SH-SY5Y (cell line): ENCODE results near the gene SPOP.

Source experiments
- GATA2 ChIP-seq: IDR thresholded peaks from 2 replicates; pipeline ENCODE4 v1.6.1; 2011; ENCODE audit warnings: mild to moderate bottlenecking, low read depth, low read length
- GATA3 ChIP-seq: IDR thresholded peaks from 2 replicates; pipeline ENCODE4 v1.6.1; 2011; ENCODE audit warnings: low read depth, mild to moderate bottlenecking, low read length, moderate library complexity

The SPOP gene

GRCh38 chr17:49703557-49704277 lies 25.8 kb upstream of the SPOP start:
- no peak for TF ChIP-seq GATA2

DNA sequence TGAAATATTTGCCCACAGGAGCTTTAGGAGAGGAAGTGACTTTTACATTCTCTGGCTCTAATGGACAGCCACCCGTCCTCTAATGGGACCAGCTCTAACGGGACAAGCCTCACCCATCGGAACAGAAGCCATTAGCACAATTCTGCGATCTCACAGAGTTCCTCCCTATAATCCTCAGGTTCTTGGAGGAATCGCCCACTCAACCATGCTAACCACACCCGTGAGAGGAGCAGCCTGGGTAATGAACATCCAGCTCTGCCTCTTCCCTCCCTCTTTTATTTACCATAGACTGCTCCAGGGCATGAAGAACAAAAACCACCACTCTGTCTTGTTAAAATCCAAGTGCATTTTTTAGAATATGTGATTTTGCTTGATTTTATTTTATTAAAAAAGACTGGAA lies 23.1 kb upstream of the SPOP start:
- TF ChIP-seq GATA3 (no peak), GATA2 (no peak)

DNA sequence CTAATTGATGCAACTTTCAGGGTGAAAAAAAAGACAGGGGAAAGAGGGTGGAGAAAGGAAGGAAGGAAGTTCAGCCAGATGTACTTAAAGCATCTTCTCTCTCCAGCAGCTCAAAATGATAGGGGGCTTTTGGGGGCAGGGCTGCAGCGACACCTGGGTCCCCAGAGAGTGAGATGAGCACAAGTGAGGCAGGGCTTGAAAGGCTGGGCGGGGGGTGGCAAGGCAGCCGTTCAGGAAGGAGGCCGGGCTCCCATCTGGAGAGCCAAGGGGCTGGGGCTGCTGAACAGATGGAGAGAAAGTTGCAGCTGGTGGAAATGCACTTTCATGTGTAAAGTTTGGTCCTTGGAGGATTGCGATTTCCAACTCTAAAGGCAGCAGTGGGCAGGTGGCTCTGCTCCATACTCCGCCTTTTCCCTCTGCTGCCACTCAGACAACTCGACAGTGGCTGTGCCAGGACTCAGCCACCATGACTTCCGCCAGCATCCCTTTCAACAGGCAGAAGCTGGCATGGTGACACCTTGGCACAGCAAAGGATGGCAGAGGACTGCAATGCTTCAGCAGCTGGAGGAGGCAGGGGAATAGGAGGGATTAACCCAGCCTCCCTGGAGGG lies 22.2 kb upstream of the SPOP start:
- no peak for TF ChIP-seq GATA2

GRCh38 chr17:49698005-49698404 lies 20.1 kb upstream of the SPOP start:
- TF ChIP-seq GATA3 (no peak), GATA2 (no peak)

DNA sequence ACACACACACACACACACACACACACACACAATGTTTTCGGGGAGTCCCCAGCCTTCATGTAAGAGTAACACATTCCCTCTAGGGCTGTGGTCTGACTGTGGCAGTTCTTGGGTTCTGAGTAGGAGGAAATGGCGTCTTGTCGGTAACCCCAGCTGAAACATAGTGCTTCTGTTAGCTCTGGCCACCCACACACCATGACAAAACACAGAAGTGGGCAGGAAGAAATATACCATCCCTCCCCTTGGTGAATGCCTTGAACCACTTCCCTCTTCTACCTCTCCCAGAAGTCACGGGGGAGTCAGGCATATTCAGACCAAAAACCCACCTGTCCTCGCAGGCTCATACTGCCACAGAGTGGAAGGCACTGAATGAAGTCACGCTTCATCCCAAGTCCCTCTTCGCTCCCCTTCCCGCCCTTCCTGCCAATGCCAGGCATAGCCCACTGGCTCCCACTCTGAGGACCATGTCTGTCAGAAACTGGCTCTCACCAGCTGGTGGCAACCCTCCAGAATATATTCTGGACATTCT lies 18.4 kb upstream of the SPOP start:
- TF ChIP-seq GATA3 (no peak), GATA2 (no peak)

DNA sequence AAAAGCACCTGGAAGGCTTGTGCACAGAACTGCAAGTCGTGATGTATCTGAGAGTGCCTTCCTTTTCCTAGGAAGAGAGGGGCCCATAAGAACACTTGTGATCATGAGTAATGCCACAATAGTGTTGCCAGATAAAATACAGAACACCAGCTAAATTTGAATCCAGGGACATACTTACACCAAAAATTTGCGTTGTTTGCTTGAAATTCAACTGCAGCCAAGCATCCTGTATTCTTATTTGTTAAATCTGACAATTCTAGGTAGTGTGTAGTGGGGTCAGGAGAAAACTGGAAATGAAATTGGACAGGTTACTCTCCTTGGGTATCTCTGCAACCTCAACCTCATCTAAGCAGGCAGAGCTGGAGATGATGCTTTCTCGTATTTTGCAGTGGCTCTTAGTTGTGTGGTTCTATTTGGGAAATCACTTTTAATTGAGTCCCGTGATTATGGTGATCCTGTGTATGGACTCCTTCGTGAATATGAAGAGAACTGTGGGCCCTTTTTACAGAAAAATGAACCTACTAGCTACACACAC lies 17.9 kb upstream of the SPOP start:
- TF ChIP-seq GATA3 (no peak), GATA2 (no peak)

DNA sequence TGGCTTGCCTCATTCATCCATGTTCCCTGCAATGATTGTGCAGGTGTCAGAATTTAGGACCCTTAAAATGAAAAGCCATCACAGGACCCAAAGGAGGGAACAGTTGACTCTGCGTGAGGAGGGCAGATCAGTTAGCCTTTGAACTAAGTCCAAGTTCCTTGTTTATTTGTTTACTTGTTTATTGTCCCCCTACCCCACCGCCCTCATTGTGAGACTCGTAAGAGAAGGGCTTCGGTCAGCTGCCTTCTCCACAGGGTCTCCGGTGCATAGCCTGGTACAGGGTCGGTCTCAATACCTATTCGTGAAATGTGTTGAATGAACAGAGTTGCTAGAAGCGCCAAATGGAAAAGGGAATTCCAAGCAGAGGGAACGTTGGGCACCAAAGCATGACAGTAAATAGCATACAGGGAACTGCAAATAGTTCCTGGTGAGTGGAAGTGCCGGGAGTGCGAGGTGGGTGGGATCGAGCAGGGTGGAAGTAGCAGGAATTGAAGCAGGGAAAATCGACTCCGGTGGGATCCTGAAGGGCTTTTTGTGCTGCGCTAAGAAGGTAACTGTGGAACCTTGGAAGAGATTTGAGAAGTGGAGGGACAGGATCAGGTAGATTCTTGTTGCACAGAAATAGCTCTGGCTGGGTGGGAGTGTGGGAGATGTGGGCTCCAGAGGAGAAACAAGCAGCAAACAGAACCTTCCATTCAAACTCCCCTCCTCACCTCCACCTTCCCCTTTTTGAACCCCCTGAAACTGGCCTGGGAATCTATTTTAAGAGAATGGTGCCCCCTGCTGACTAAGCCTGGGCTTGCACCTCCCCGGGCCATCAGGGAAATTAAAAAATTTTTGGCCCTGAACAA lies 17.2 kb upstream of the SPOP start:
- no peak for TF ChIP-seq GATA2
- no peak for TF ChIP-seq GATA3

- TF ChIP-seq GATA2 = no peak
- TF ChIP-seq GATA3 = no peak
These were observed 14.9 kb upstream of the SPOP start for GRCh38 chr17:49692751-49693150.

DNA sequence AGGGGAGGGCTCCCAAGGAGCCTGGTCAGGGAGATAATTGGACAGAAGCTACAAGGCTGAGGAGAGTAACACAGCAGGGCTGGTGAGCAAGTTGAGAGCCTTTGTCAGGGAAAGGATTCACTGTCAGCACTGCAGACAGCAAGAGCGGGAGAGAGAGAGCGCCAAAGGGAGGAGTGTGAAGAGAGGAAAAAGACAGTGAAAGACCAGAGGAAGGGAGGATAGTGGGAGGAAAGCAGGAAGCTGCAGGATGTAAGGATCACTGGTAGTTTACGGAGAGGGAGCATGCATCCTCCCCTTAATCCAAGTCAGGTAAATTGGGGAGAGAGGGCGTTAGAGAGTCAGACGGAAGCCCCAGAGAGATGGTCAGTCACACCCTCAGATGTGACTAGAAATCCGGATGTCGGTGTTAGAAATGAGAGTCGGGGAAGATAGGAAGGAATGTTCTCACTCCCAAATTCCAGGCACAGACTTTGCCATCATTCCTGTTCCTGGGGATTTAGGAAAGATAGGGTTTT lies 13.8 kb upstream of the SPOP start:
- TF ChIP-seq GATA2 (no peak), GATA3 (no peak)

DNA sequence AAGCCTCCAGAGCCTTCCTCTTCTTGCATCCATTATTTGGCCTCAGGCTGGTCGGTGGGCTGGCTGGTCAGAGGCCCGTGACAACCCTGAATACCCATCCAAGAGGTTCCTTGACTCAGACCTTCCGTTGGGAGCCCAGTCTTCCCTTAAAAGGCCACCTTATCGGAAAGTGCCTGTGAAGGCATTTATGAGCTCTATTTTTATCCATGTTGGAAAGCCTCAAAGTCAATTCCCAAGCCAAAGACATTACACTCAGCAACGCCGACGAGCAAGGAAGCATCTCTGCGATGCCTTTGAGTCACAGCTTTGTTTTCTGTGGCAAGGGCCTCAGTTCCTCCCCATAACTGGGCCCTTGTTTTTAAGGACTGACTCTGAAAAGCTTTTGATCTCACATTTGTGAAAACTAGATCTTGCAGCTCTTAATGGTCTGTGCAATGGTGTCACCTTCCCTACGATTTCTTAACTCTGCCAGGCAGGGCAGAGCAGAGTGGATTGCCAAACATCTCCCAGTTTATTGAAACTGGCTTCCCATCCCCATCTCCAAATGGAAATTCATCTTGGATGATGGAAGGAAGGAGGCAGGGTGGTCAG lies 13.3 kb upstream of the SPOP start:
- TF ChIP-seq GATA3 (no peak), GATA2 (no peak)

DNA sequence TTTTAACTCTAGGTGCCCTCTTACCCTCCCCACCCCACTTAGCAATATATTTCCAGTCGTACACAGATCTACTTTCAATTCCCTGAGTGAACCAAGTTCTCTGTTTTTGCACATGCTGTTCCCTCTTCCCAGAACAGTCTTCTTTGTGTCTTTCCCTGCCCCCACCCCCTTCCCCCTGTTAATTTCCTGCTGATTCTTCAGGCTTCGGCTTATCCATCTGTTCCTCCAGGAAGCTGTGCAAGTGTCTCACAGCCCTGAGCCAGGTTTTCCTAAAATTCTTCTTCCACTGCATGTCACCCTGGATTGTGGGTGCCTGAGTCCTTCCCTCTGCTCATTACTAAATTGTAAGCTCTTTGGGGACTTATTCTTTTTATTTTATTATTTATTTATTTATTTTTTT lies 12.4 kb upstream of the SPOP start:
- TF ChIP-seq GATA3 (no peak), GATA2 (no peak)

GRCh38 chr17:49688848-49689247 lies 11.0 kb upstream of the SPOP start:
- no peak for TF ChIP-seq GATA3
- no peak for TF ChIP-seq GATA2

DNA sequence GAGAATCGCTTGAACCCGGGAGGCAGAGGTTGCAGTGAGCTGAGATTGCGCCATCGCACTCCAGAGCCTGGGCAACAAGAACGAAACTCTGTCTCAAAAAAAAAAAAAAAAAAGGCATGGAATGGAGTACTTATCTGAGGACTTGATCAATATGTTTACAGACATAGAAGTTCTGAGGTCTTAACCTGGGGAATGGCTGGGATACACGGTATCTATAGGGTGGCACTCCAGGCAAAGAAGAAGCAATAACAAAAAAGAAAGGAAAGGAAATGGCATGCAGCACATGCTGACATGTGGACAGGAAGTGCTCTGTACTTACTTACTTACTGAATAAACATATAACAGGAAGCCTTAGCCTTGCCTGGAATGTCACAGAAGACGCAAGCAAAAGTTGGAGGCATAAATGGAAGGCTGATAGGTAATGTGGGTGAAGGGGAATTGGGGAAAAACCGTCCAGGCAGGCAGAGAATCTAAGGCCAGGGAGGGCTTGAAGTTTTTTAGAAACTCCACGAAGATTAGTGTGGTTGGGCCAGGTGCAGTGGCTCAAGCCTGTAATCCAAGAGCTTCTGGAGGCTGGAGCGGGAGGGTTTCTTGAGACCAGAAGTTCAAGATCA lies 10.1 kb upstream of the SPOP start:
- TF ChIP-seq GATA2 (no peak), GATA3 (no peak)
